ENCODE results near the gene TBC1D28. TPM values are rescaled to one million over a fixed set of nuclear protein-coding genes. Genes with fewer than 3 reads are reported as not detected.
"Not testable (repeated sequence)": the region's sequence is repeated elsewhere in the genome, so short reads cannot be mapped to it uniquely, and the experiment has no call there.

TBC1D28 gene
- total RNA-seq, 1 donor from 2014 or later, result not detected

GRCh38 chr17:18625509-18626104 is 18.6 kb downstream of the TBC1D28 start:
- DNase-seq (ENCODE audit: low spot score), result peak; percentile 95
- intact Hi-C loops (cut with DNase I), result not testable (repeated sequence)
- ATAC-seq, result peak; percentile 99

GRCh38 chr17:18624862-18625501 is 19.2 kb downstream of the TBC1D28 start:
- peak; percentile 79 for ATAC-seq
- intact Hi-C loops (cut with DNase I); DNase-seq (ENCODE audit: low spot score): not testable (repeated sequence)

- intact Hi-C loops (cut with DNase I); DNase-seq (ENCODE audit: low spot score); ATAC-seq: not testable (repeated sequence)
Observed at GRCh38 chr17:18617613-18618012, 26.6 kb downstream of the TBC1D28 start.

GRCh38 chr17:18613016-18613415 is 31.2 kb downstream of the TBC1D28 start:
- intact Hi-C loops (cut with DNase I); ATAC-seq; DNase-seq (ENCODE audit: low spot score): not testable (repeated sequence)

GRCh38 chr17:18593138-18593537 is 51.1 kb downstream of the TBC1D28 start:
- ATAC-seq, result not testable (repeated sequence)

More at GRCh38 chr17:18593138-18593537, 51.1 kb downstream of the TBC1D28 start:
- intact Hi-C loops (cut with DNase I); DNase-seq (ENCODE audit: low spot score): not testable (repeated sequence)

Other genes with a start within 250 kb of the TBC1D28 start
- 0.18 TPM for gene LGALS9C, start 167.6 kb downstream of the TBC1D28 start, total RNA-seq
- 5.3 TPM for gene FOXO3B, start 37.9 kb upstream of the TBC1D28 start, total RNA-seq
- gene FBXW10, start 99.7 kb upstream of the TBC1D28 start, total RNA-seq, result not detected
- 35.3 TPM for gene TVP23B, start 136.8 kb upstream of the TBC1D28 start, total RNA-seq
- 45.3 TPM for gene PRPSAP2, start 213.7 kb upstream of the TBC1D28 start, total RNA-seq

Measured in sciatic nerve (tissue), 2 donors.